Endothelial cell of umbilical vein (primary cell): ENCODE measurements around the gene SPO11.

Experiments used
- EZH2 ChIP-seq: IDR thresholded peaks from 2 replicates; pipeline ENCODE4 v1.6.1; 2012; ENCODE audit warnings: borderline replicate concordance, low read depth, mild to moderate bottlenecking, moderate library complexity, low read length, inconsistent platforms; ENCODE audit not compliant: severe bottlenecking
- MYC ChIP-seq: IDR thresholded peaks from one replicate; pipeline ENCODE4 v1.6.1; 2011; ENCODE audit warnings: mild to moderate bottlenecking, low read depth, low read length
- POLR2A ChIP-seq: IDR thresholded peaks from 2 replicates; pipeline ENCODE4 v1.6.1; 2012; ENCODE audit warnings: low read depth, mild to moderate bottlenecking, control low read depth, low read length
- POLR2AphosphoS5 ChIP-seq: IDR thresholded peaks from 2 replicates; pipeline ENCODE4 v1.6.1; 2012; ENCODE audit warnings: low read depth, mild to moderate bottlenecking, control low read depth, low read length, moderate library complexity; ENCODE audit not compliant: insufficient read depth
- TF ChIP-seq, protein P1 (sequence below), 2 donors: IDR thresholded peaks; 1 replicate in 1 of 2; 2 replicates in 1 of 2; pipeline ENCODE4 v1.5.1; 2011; ENCODE audit warnings: low read length in 2 of 2, mild to moderate bottlenecking in 2 of 2, moderate library complexity in 2 of 2, control low read depth in 1 of 2, inconsistent platforms in 1 of 2, low read depth in 1 of 2; ENCODE audit not compliant: insufficient read depth in 1 of 2; ENCODE audit errors: extremely low read depth in 1 of 2
- TF ChIP-seq, protein P2 (sequence below): IDR thresholded peaks from 2 replicates; pipeline ENCODE4 v1.6.1; 2011; ENCODE audit not compliant: insufficient read depth, insufficient read length

DNA sequence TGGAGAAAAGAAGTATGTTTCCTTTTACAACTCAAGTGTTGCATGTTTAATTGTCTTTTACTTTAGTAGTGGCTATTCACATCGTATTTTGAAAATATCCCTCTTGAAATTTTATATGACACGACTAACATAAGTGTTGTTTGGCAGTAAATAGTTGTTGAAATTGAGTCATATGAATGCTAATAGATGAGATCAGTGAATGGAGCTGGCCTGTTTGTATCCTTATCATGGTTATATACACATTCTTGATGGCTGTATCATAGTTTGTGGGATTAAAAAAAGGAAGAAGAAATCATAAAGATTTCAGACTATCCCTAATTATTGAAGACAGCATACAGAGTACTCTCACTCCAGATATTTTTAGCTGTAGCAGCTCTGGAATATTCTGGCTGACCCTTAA, 13.2 kb downstream of the SPO11 start:
- TF ChIP-seq, protein P1, sequence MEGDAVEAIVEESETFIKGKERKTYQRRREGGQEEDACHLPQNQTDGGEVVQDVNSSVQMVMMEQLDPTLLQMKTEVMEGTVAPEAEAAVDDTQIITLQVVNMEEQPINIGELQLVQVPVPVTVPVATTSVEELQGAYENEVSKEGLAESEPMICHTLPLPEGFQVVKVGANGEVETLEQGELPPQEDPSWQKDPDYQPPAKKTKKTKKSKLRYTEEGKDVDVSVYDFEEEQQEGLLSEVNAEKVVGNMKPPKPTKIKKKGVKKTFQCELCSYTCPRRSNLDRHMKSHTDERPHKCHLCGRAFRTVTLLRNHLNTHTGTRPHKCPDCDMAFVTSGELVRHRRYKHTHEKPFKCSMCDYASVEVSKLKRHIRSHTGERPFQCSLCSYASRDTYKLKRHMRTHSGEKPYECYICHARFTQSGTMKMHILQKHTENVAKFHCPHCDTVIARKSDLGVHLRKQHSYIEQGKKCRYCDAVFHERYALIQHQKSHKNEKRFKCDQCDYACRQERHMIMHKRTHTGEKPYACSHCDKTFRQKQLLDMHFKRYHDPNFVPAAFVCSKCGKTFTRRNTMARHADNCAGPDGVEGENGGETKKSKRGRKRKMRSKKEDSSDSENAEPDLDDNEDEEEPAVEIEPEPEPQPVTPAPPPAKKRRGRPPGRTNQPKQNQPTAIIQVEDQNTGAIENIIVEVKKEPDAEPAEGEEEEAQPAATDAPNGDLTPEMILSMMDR (IDR thresholded peaks at IDR 0.05; ENCODE audit: extremely low read depth in 1 of 2, insufficient read depth in 1 of 2, low read depth in 1 of 2, low read length in 2 of 2), result no peak
- no peak for TF ChIP-seq POLR2A
- TF ChIP-seq MYC, result no peak
- no peak for TF ChIP-seq POLR2AphosphoS5
- no peak for TF ChIP-seq EZH2
- TF ChIP-seq, protein P2, sequence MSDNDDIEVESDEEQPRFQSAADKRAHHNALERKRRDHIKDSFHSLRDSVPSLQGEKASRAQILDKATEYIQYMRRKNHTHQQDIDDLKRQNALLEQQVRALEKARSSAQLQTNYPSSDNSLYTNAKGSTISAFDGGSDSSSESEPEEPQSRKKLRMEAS, result no peak
